Neural progenitor cell (in vitro differentiated cells): Measurements from ENCODE around the gene RIPOR2. TPM values are rescaled to one million over a fixed set of nuclear protein-coding genes. Genes with fewer than 3 reads are reported as not detected.

ENCODE experiments used
- DNase-seq: peaks from one replicate; pipeline ENCODE4 v3.0.0-alpha.2; 2016; ENCODE audit warnings: low spot score
- H2AFZ ChIP-seq: fragments of 200-600 bp; sonication (generic); replicated peaks from 2 replicates; pipeline ENCODE4 v1.6.1; 2016; ENCODE audit warnings: antibody characterized with exemption
- H3F3A ChIP-seq: fragments of 200-600 bp; sonication (generic); 2 replicates; pipeline ENCODE4 v1.6.1; 2016; ENCODE audit warnings: antibody characterized with exemption, low read depth
- H3K27ac ChIP-seq: fragments of 200-600 bp; sonication (generic); 2 replicates; pipeline ENCODE4 v1.5.1; 2016; ENCODE audit warnings: mild to moderate bottlenecking
- H3K27me3 ChIP-seq: fragments of 200-600 bp; sonication (generic); 2 replicates; pipeline ENCODE4 v1.6.1; 2016; ENCODE audit warnings: mild to moderate bottlenecking, moderate library complexity
- H3K36me3 ChIP-seq: fragments of 200-600 bp; sonication (generic); 2 replicates; pipeline ENCODE4 v1.5.1; 2016
- H3K4me1 ChIP-seq: fragments of 200-600 bp; sonication (generic); 2 replicates; pipeline ENCODE4 v1.6.1; 2016; ENCODE audit warnings: mixed run types
- H3K4me2 ChIP-seq: fragments of 200-600 bp; sonication (generic); 2 replicates; pipeline ENCODE4 v1.6.1; 2016
- H3K4me3 ChIP-seq: fragments of 200-600 bp; sonication (generic); 2 replicates; pipeline ENCODE4 v1.5.1; 2016
- H3K79me2 ChIP-seq: fragments of 200-600 bp; sonication (generic); 2 replicates; pipeline ENCODE4 v1.6.1; 2016; ENCODE audit warnings: low read depth
- H3K9ac ChIP-seq: fragments of 200-600 bp; sonication (generic); 2 replicates; pipeline ENCODE4 v1.6.1; 2016
- H3K9me3 ChIP-seq: fragments of 200-600 bp; sonication (generic); 2 replicates; pipeline ENCODE4 v1.5.1; 2016; ENCODE audit warnings: low read depth
- H4K20me1 ChIP-seq: fragments of 200-600 bp; sonication (generic); 2 replicates; pipeline ENCODE4 v1.6.1; 2016; ENCODE audit warnings: low read depth
- H3K27ac Mint-ChIP-seq: 3 replicates; pipeline ENCODE4 v1.8.0; 2021; ENCODE audit warnings: mixed read lengths
- H3K27me3 Mint-ChIP-seq: 2 replicates; pipeline ENCODE4 v1.8.0; 2022; ENCODE audit warnings: low read depth, mild to moderate bottlenecking, inconsistent platforms, moderate library complexity, mixed read lengths; ENCODE audit not compliant: insufficient read depth
- H3K36me3 Mint-ChIP-seq: 3 replicates; pipeline ENCODE4 v1.8.0; 2021; ENCODE audit warnings: mixed read lengths
- H3K4me1 Mint-ChIP-seq: 3 replicates; pipeline ENCODE4 v1.8.0; 2021; ENCODE audit warnings: mixed read lengths
- H3K4me3 Mint-ChIP-seq: 3 replicates; pipeline ENCODE4 v1.8.0; 2021; ENCODE audit warnings: mild to moderate bottlenecking, moderate library complexity, mixed read lengths
- H3K9me3 Mint-ChIP-seq: 3 replicates; pipeline ENCODE4 v1.8.0; 2020; ENCODE audit warnings: mixed read lengths
- EZH2 ChIP-seq: fragments of 200-600 bp; sonication (generic); IDR thresholded peaks from 2 replicates; pipeline ENCODE4 v1.6.1; 2017; ENCODE audit warnings: antibody characterized with exemption, mild to moderate bottlenecking, moderate library complexity
- EZH2phosphoT487 ChIP-seq: fragments of 200-600 bp; sonication (generic); IDR thresholded peaks from 2 replicates; pipeline ENCODE4 v1.6.1; 2017; ENCODE audit warnings: antibody characterized with exemption
- total RNA-seq: library from RNA; depleted of rRNA; stranded (reverse); fragments of >200 nt; gene quantifications from 2 replicates; pipeline ENCODE4 v1.2.3, GENCODE V29; 2015; ENCODE audit warnings: low replicate concordance
- TF ChIP-seq, protein P1 (sequence below): fragments of 200-600 bp; sonication (generic); IDR thresholded peaks from 2 replicates; pipeline ENCODE4 v1.5.1; 2017; ENCODE audit warnings: antibody characterized with exemption, mild to moderate bottlenecking

RIPOR2 gene
- total RNA-seq, 1 donor from 2014 or later: 0.26 TPM

DNA sequence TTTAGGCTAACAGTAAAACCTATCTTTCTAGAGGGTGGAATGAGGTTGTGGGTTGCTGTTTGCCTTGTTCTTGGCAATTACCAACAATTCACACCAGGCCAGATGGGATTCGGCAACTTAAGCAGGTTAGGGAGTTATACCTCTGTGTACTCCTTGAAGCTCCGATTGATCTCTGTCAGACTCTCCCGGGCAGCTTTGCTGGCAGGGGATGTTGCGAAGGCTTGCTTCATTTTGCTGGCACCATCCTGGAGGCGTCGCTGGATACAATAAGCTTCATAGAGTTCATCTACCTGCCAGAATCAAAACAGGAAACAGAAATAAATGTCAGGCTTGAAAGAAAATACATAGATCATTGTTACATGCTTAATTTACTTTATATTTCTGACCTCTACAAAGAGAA is 70.6 kb downstream of the RIPOR2 start:
- Histone ChIP-seq H3F3A (no peaks in the 10 kb centered on the region), H3K9me3 (no peaks in the 10 kb centered on the region), H3K36me3 (no peaks in the 10 kb centered on the region), H3K9ac (no peak overlapping the region), H3K4me2 (no peak overlapping the region), H3K27ac (no peak overlapping the region), H3K4me1 (no peaks in the 10 kb centered on the region), H3K79me2 (no peaks in the 10 kb centered on the region), H3K4me3 (no peak overlapping the region), H4K20me1 (no peaks in the 10 kb centered on the region), H3K27me3 (no peaks in the 10 kb centered on the region), H2AFZ (no peak overlapping the region)
- no peak for DNase-seq
- Mint-ChIP-seq H3K36me3 (no peaks in the 10 kb centered on the region), H3K4me3 (no peak overlapping the region), H3K27ac (no peak overlapping the region), H3K9me3 (no peaks in the 10 kb centered on the region), H3K4me1 (peaks cover 11% of the 10 kb centered on the region), H3K27me3 (no peaks in the 10 kb centered on the region)
- TF ChIP-seq EZH2 (no peak), EZH2phosphoT487 (no peak)
- TF ChIP-seq, protein P1, sequence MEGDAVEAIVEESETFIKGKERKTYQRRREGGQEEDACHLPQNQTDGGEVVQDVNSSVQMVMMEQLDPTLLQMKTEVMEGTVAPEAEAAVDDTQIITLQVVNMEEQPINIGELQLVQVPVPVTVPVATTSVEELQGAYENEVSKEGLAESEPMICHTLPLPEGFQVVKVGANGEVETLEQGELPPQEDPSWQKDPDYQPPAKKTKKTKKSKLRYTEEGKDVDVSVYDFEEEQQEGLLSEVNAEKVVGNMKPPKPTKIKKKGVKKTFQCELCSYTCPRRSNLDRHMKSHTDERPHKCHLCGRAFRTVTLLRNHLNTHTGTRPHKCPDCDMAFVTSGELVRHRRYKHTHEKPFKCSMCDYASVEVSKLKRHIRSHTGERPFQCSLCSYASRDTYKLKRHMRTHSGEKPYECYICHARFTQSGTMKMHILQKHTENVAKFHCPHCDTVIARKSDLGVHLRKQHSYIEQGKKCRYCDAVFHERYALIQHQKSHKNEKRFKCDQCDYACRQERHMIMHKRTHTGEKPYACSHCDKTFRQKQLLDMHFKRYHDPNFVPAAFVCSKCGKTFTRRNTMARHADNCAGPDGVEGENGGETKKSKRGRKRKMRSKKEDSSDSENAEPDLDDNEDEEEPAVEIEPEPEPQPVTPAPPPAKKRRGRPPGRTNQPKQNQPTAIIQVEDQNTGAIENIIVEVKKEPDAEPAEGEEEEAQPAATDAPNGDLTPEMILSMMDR: no peak

DNA sequence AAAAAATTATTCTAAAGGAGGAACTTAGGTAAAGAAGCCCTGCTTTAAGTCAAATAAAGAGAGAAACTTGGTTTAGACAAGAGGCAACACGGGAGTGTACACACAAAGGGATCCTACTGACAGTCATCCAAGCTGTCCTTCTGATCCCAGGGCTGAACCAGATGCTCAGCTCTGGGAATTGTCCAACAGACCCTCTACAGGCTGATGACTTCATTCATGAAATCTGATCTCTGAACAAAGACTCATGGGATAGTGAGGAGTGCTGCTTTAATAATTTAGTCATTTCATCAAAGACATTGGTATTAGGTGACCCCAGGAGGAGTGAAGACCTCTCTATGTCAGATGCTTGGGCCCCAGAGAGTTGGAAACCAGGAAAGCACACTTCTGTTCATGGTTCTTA is 71.4 kb downstream of the RIPOR2 start:
- Mint-ChIP-seq H3K36me3 (no peaks in the 10 kb centered on the region), H3K4me1 (peaks cover 14% of the 10 kb centered on the region), H3K27ac (peak overlapping the region; percentile 34), H3K27me3 (peaks cover 1% of the 10 kb centered on the region), H3K4me3 (no peak overlapping the region), H3K9me3 (no peaks in the 10 kb centered on the region)
- no peak overlapping the region for H3K4me2 ChIP-seq
- no peak overlapping the region for H3K27ac ChIP-seq
- H3K4me3 ChIP-seq: no peak overlapping the region
- TF ChIP-seq EZH2phosphoT487 (no peak), EZH2 (no peak)
- TF ChIP-seq, protein P1: no peak
- H3K27me3 ChIP-seq: no peaks in the 10 kb centered on the region
- H3K9ac ChIP-seq: no peak overlapping the region
- H4K20me1 ChIP-seq: no peaks in the 10 kb centered on the region
- no peaks in the 10 kb centered on the region for H3F3A ChIP-seq
- no peaks in the 10 kb centered on the region for H3K36me3 ChIP-seq
- no peaks in the 10 kb centered on the region for H3K9me3 ChIP-seq
- peaks cover 5% of the 10 kb centered on the region for H3K4me1 ChIP-seq
- H2AFZ ChIP-seq: no peak overlapping the region
- no peaks in the 10 kb centered on the region for H3K79me2 ChIP-seq
- no peak for DNase-seq

DNA sequence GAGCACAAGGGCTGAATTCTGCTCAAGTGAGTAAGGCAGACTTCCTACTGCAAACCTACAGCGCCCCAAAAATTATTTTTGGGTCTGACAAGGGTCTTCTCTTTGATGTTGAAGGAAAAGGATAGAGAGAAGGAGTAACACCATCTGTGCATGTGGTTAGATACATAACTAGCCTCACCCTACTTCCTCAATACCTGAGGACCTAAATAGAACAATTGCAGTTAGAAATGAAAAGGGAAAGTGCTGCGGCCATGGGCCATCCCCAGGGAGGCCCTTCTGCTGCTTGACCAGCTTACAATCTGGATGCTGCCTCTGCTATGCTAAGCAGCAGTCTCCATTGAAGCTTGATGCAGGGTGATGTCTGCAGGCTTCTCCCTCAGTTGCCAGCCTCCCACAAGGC is 73.8 kb downstream of the RIPOR2 start:
- Histone ChIP-seq H4K20me1 (no peaks in the 10 kb centered on the region), H2AFZ (no peak overlapping the region), H3K4me2 (no peak overlapping the region), H3K79me2 (no peaks in the 10 kb centered on the region), H3K9me3 (no peaks in the 10 kb centered on the region), H3K27ac (no peak overlapping the region), H3K4me3 (no peak overlapping the region), H3K36me3 (no peaks in the 10 kb centered on the region), H3K9ac (no peak overlapping the region), H3F3A (peaks cover 7% of the 10 kb centered on the region), H3K27me3 (no peaks in the 10 kb centered on the region), H3K4me1 (peaks cover 5% of the 10 kb centered on the region)
- peaks cover 18% of the 10 kb centered on the region for H3K4me1 Mint-ChIP-seq
- no peaks in the 10 kb centered on the region for H3K36me3 Mint-ChIP-seq
- peaks cover 2% of the 10 kb centered on the region for H3K27me3 Mint-ChIP-seq
- H3K27ac Mint-ChIP-seq: no peak overlapping the region
- no peaks in the 10 kb centered on the region for H3K9me3 Mint-ChIP-seq
- TF ChIP-seq EZH2phosphoT487: no peak
- no peak for TF ChIP-seq EZH2
- TF ChIP-seq, protein P1: no peak
- H3K4me3 Mint-ChIP-seq: no peak overlapping the region
- no peak for DNase-seq
